SU-DHL-6 (cell line): ENCODE results near the gene ABCC8.

Experiments
- H2AFZ ChIP-seq: fragments of 200-600 bp; sonication (generic); 2 replicates; pipeline ENCODE4 v1.6.1; 2014; ENCODE audit warnings: low read depth, mild to moderate bottlenecking, moderate library complexity, mixed read lengths, antibody characterized with exemption, low read length; ENCODE audit not compliant: severe bottlenecking
- H3F3A ChIP-seq: fragments of 200-600 bp; shearing (Covaris generic); 2 replicates; pipeline ENCODE4 v1.6.0; 2016; ENCODE audit warnings: antibody characterized with exemption, mild to moderate bottlenecking; ENCODE audit not compliant: insufficient read depth
- H3K27ac ChIP-seq: fragments of 200-600 bp; sonication (generic); 2 replicates; pipeline ENCODE4 v1.5.1; 2016; ENCODE audit warnings: low read depth, mild to moderate bottlenecking, low read length, moderate library complexity, mixed read lengths
- H3K27me3 ChIP-seq: fragments of 200-600 bp; sonication (generic), shearing (Covaris generic); 2 replicates; pipeline ENCODE4 v1.6.0; 2014; ENCODE audit warnings: mild to moderate bottlenecking, low read length
- H3K36me3 ChIP-seq: fragments of 200-600 bp; sonication (generic); 2 replicates; pipeline ENCODE4 v1.6.1; 2014; ENCODE audit warnings: mild to moderate bottlenecking, low read length, mixed read lengths
- H3K4me2 ChIP-seq: fragments of 300-600, 200-600 bp; shearing (Covaris generic), sonication (generic); 2 replicates; pipeline ENCODE4 v1.6.0; 2014; ENCODE audit warnings: low read length, low read depth, mild to moderate bottlenecking; ENCODE audit not compliant: poor library complexity, severe bottlenecking
- H3K4me3 ChIP-seq: fragments of 200-600 bp; sonication (generic); 2 replicates; pipeline ENCODE4 v1.5.1; 2014; ENCODE audit warnings: antibody characterized with exemption, low read length, mild to moderate bottlenecking, mixed read lengths; ENCODE audit not compliant: insufficient read depth, poor library complexity, severe bottlenecking
- H3K79me2 ChIP-seq: fragments of 200-600 bp; sonication (generic); 2 replicates; pipeline ENCODE4 v1.6.1; 2014; ENCODE audit warnings: mild to moderate bottlenecking, low read length, moderate library complexity; ENCODE audit not compliant: insufficient read depth
- H3K9ac ChIP-seq: fragments of 200-600 bp; sonication (generic); 2 replicates; pipeline ENCODE4 v1.7.0; 2014; ENCODE audit warnings: mild to moderate bottlenecking, low read length
- H3K9me2 ChIP-seq: fragments of 200-600 bp; sonication (generic); replicated peaks from 2 replicates; pipeline ENCODE4 v1.6.1; 2014; ENCODE audit warnings: low read length; ENCODE audit not compliant: insufficient read depth
- H3K9me3 ChIP-seq: fragments of 200-600 bp; sonication (generic); 2 replicates; pipeline ENCODE4 v1.6.1; 2014; ENCODE audit warnings: low read length, mixed read lengths; ENCODE audit not compliant: insufficient read depth
- H4K20me1 ChIP-seq: fragments of 200-600 bp; sonication (generic); 2 replicates; pipeline ENCODE4 v1.6.1; 2014; ENCODE audit warnings: low read depth, mild to moderate bottlenecking, antibody characterized with exemption, low read length, moderate library complexity, mixed read lengths
- EZH2phosphoT487 ChIP-seq: fragments of 200-600 bp; sonication (generic), shearing (Covaris generic); conservative IDR thresholded peaks from 2 replicates; pipeline ENCODE4 v1.6.1; 2018; ENCODE audit warnings: mild to moderate bottlenecking, antibody characterized with exemption, low read length, moderate library complexity, mixed read lengths
- TF ChIP-seq, protein P1 (sequence below): fragments of 200-600 bp; sonication (generic); IDR thresholded peaks from one replicate; pipeline ENCODE4 v1.5.1; 2017; ENCODE audit warnings: antibody characterized with exemption, mild to moderate bottlenecking, low read length, moderate library complexity; ENCODE audit not compliant: insufficient read depth, poor library complexity, severe bottlenecking

The ABCC8 gene

DNA sequence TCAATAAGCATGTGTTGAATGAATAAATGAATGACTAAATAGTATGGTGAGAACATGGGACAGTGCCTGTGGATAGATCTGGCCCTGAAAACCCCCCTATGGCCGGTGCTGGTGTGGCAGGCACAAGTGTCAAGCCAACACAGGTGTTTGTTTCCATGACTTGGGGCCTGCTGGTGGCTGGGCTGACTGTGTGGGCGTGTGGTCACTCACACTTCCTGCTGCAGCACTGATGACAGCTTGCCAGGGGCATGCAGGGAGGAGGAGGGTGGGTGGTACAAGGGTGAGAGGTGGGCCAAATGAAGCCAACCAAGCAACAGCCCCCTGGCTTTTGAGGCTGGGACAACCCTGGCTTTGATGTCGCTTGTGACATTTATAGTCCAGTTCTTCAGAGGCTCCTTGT lies 30.3 kb upstream of the ABCC8 start:
- no peak for TF ChIP-seq EZH2phosphoT487
- TF ChIP-seq, protein P1, sequence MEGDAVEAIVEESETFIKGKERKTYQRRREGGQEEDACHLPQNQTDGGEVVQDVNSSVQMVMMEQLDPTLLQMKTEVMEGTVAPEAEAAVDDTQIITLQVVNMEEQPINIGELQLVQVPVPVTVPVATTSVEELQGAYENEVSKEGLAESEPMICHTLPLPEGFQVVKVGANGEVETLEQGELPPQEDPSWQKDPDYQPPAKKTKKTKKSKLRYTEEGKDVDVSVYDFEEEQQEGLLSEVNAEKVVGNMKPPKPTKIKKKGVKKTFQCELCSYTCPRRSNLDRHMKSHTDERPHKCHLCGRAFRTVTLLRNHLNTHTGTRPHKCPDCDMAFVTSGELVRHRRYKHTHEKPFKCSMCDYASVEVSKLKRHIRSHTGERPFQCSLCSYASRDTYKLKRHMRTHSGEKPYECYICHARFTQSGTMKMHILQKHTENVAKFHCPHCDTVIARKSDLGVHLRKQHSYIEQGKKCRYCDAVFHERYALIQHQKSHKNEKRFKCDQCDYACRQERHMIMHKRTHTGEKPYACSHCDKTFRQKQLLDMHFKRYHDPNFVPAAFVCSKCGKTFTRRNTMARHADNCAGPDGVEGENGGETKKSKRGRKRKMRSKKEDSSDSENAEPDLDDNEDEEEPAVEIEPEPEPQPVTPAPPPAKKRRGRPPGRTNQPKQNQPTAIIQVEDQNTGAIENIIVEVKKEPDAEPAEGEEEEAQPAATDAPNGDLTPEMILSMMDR, result no peak
- no peak overlapping the region for H3K9ac ChIP-seq
- H3F3A ChIP-seq, result no peaks in the 10 kb centered on the region
- H3K9me2 ChIP-seq, result no peaks in the 10 kb centered on the region
- no peaks in the 10 kb centered on the region for H3K79me2 ChIP-seq
- no peaks in the 10 kb centered on the region for H3K9me3 ChIP-seq
- no peaks in the 10 kb centered on the region for H3K36me3 ChIP-seq
- H4K20me1 ChIP-seq, result no peaks in the 10 kb centered on the region
- H2AFZ ChIP-seq, result no peak overlapping the region
- no peak overlapping the region for H3K27ac ChIP-seq
- no peaks in the 10 kb centered on the region for H3K27me3 ChIP-seq
- no peak overlapping the region for H3K4me3 ChIP-seq
- no peak overlapping the region for H3K4me2 ChIP-seq

DNA sequence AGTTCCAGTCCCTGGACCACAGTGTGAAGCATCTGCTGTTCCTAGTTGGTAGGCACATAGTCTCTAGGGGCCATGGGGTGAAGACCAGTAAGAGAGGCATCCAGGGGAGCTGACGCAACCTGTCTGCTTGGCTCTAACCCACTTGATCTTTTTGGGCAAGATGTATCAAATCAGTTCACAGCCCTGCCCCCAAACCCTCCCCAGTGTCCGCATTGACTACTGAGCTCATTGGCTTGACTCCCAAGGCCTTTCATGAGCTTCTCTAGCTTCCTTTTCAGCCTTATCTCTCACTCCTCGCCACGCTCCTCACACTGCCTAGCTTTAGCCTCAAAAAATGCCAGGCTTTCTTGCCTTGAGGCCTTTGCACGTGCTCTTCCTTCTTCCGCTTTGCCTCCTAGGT lies 29.7 kb upstream of the ABCC8 start:
- no peak overlapping the region for H3K27ac ChIP-seq
- H3K27me3 ChIP-seq, result no peaks in the 10 kb centered on the region
- H3F3A ChIP-seq, result no peaks in the 10 kb centered on the region
- H3K9ac ChIP-seq, result no peak overlapping the region
- no peaks in the 10 kb centered on the region for H4K20me1 ChIP-seq
- no peak overlapping the region for H3K4me3 ChIP-seq
- H3K9me2 ChIP-seq, result no peaks in the 10 kb centered on the region
- no peak for TF ChIP-seq EZH2phosphoT487
- TF ChIP-seq, protein P1, result no peak
- H3K4me2 ChIP-seq, result no peak overlapping the region
- no peaks in the 10 kb centered on the region for H3K36me3 ChIP-seq
- H3K9me3 ChIP-seq, result no peaks in the 10 kb centered on the region
- no peak overlapping the region for H2AFZ ChIP-seq
- no peaks in the 10 kb centered on the region for H3K79me2 ChIP-seq

DNA sequence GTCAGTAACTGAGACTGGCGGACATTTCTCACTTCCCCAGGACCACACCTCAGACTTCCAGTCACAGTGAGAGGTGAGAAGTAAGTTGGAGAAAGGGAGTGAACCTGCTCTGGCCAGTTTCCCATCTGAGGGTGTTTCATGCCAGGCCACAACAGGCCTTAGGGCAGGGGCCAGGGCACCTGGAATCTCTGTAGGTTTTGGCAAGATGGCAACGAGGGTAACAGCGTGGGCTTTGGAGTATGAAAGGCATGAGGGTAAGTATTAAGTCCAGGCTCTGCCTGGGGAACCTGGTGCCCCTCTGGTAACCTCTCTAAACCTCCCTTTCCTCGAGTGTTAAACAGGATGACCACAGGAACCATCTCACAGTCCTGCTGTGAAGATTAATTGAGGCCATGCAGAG lies 28.5 kb upstream of the ABCC8 start:
- H3K9me3 ChIP-seq, result no peaks in the 10 kb centered on the region
- H3K79me2 ChIP-seq, result no peaks in the 10 kb centered on the region
- H2AFZ ChIP-seq, result no peak overlapping the region
- no peaks in the 10 kb centered on the region for H3K9me2 ChIP-seq
- H3K9ac ChIP-seq, result no peak overlapping the region
- H3K4me2 ChIP-seq, result no peak overlapping the region
- H4K20me1 ChIP-seq, result no peaks in the 10 kb centered on the region
- no peak overlapping the region for H3K4me3 ChIP-seq
- H3K36me3 ChIP-seq, result no peaks in the 10 kb centered on the region
- no peaks in the 10 kb centered on the region for H3F3A ChIP-seq
- H3K27me3 ChIP-seq, result no peaks in the 10 kb centered on the region
- no peak overlapping the region for H3K27ac ChIP-seq
- no peak for TF ChIP-seq EZH2phosphoT487
- TF ChIP-seq, protein P1, result no peak
